Common myeloid progenitor, CD34-positive (primary cell): ENCODE results near the gene SSH3.
A peak's percentile ranks its signal among the peaks of the same experiment; 100 is the strongest.

Experiments
- CTCF ChIA-PET: fragments of 350-600 bp; sonication (Branson Sonifier 250); formaldehyde crosslinking; loops from one replicate; lab custom pipeline; 2021; ENCODE audit warnings: antibody characterized with exemption; lab: Charles Lee
- POLR2A ChIA-PET: fragments of 350-600 bp; sonication (Branson Sonifier 250); formaldehyde crosslinking; loops from one replicate; lab custom pipeline; 2021; ENCODE audit warnings: antibody characterized with exemption; lab: Charles Lee
- DNase-seq, 3 donors: peaks; one replicate each; pipeline versions ENCODE4 v3.0.0 to v3.0.0-alpha.2; 2013
- H3K27ac ChIP-seq, 2 experiments: 1 replicate in 1 of 2; 2 replicates in 1 of 2; pipeline ENCODE4 v1.7.0; 2013; ENCODE audit warnings: inconsistent platforms in 2 of 2, low read length in 2 of 2, mild to moderate bottlenecking in 2 of 2, low read depth in 1 of 2, moderate library complexity in 1 of 2; ENCODE audit not compliant: severe bottlenecking in 2 of 2, insufficient read depth in 1 of 2, poor library complexity in 1 of 2
- H3K27me3 ChIP-seq, 5 experiments: replicated peaks in 2 of 5; 1 replicate in 3 of 5; 2 replicates in 2 of 5; pipeline versions ENCODE4 v1.6.1 to v1.7.0; 2013; ENCODE audit warnings: low read length in 4 of 5, mild to moderate bottlenecking in 2 of 5, moderate library complexity in 2 of 5, inconsistent platforms in 1 of 5; ENCODE audit not compliant: insufficient read depth in 5 of 5, control insufficient read depth in 4 of 5
- H3K36me3 ChIP-seq, 4 experiments: 1 replicate in 2 of 4; 2 replicates in 2 of 4; pipeline versions ENCODE4 v1.6.1 to v1.7.0; 2013; ENCODE audit warnings: low read length in 3 of 4, control low read depth in 1 of 4, mild to moderate bottlenecking in 1 of 4; ENCODE audit not compliant: control insufficient read depth in 4 of 4, insufficient read depth in 4 of 4
- H3K4me1 ChIP-seq, 4 experiments: 1 replicate in 3 of 4; 2 replicates in 1 of 4; pipeline versions ENCODE4 v1.6.1 to v1.7.1; 2013; ENCODE audit warnings: low read length in 3 of 4, mild to moderate bottlenecking in 3 of 4, control low read depth in 1 of 4, inconsistent platforms in 1 of 4, moderate library complexity in 1 of 4; ENCODE audit not compliant: control insufficient read depth in 4 of 4, insufficient read depth in 4 of 4; ENCODE audit errors: control extremely low read depth in 1 of 4
- H3K4me3 ChIP-seq, 7 experiments: 1 replicate in 4 of 7; 2 replicates in 3 of 7; pipeline versions ENCODE4 v1.5.1 to v1.7.0; 2013; ENCODE audit warnings: mild to moderate bottlenecking in 7 of 7, low read length in 6 of 7, moderate library complexity in 6 of 7, inconsistent platforms in 2 of 7, low read depth in 2 of 7, control low read depth in 1 of 7; ENCODE audit not compliant: insufficient read depth in 4 of 7, control insufficient read depth in 1 of 7; ENCODE audit errors: extremely low read depth in 1 of 7
- H3K9me3 ChIP-seq, 5 experiments: 1 replicate in 4 of 5; 2 replicates in 1 of 5; pipeline versions ENCODE4 v1.6.1 to v1.7.1; 2013; ENCODE audit warnings: low read length in 4 of 5, mild to moderate bottlenecking in 2 of 5, inconsistent platforms in 1 of 5, low read depth in 1 of 5, moderate library complexity in 1 of 5; ENCODE audit not compliant: control insufficient read depth in 4 of 5, insufficient read depth in 2 of 5; ENCODE audit errors: control extremely low read depth in 1 of 5
- WGBS: methylation state at CpG from one replicate; pipeline ENCODE4 v1.1.5; 2013; ENCODE audit not compliant: insufficient coverage; 5-methylcytosine and 5-hydroxymethylcytosine counted together

Gene SSH3

GRCh38 chr11:67262731-67263675 is 40.3 kb upstream of the SSH3 start:
- peak; percentile 77 to 89 (median 85) for DNase-seq
- H3K36me3 ChIP-seq = peaks cover 0 to 13% (median 5%) of the 10 kb centered on the region in 4 experiments
- 36% methylated on average over 20 of the region's 22 CpGs for WGBS
- peak overlapping the region in 1 of 2 experiments; percentile 58 for H3K27ac ChIP-seq
- no peaks in the 10 kb centered on the region for H3K27me3 ChIP-seq
- peaks cover 0 to 48% (median 45%) of the 10 kb centered on the region in 4 experiments for H3K4me1 ChIP-seq
- ChIA-PET CTCF (interaction anchor here (0.8 to 5.0 kb wide), 22 partner anchors 11 to 123 kb away, joined by 3 to 124 read pairs (median 4); partner anchors contain the start of genes ANKRD13D, POLD4 and SSH3), POLR2A (interaction anchor here (1.1 to 2.6 kb wide), 8 partner anchors 8 to 54 kb away, joined by 3 to 19 read pairs (median 5); partner anchors contain the start of genes ANKRD13D and SSH3)
- no peaks in the 10 kb centered on the region for H3K9me3 ChIP-seq
- peak overlapping the region in 4 of 7 experiments; percentile 7 to 43 (median 36) for H3K4me3 ChIP-seq

GRCh38 chr11:67264260-67264659 is 39.1 kb upstream of the SSH3 start:
- Histone ChIP-seq H3K36me3 (peaks cover 0 to 22% (median 11%) of the 10 kb centered on the region in 4 experiments), H3K4me1 (peaks cover 6 to 60% (median 58%) of the 10 kb centered on the region in 4 experiments), H3K4me3 (no peak overlapping the region), H3K27me3 (no peaks in the 10 kb centered on the region), H3K9me3 (no peaks in the 10 kb centered on the region), H3K27ac (no peak overlapping the region)
- DNase-seq = no peak
- CTCF ChIA-PET = interaction anchor here (0.7 to 5.0 kb wide), 11 partner anchors 11 to 107 kb away, joined by 3 to 124 read pairs (median 7); partner anchors contain the start of genes ANKRD13D and SSH3
- WGBS = 94% methylated on average over 3 of the region's 5 CpGs
- POLR2A ChIA-PET = interaction anchor here (1.1 to 2.6 kb wide), 3 partner anchors 13 to 24 kb away, joined by 4 to 19 read pairs (median 16); partner anchors contain the start of gene ANKRD13D

- WGBS = 95% methylated on average over 7 of the region's 7 CpGs
- Histone ChIP-seq H3K27ac (no peak overlapping the region), H3K36me3 (peaks cover 0 to 30% (median 15%) of the 10 kb centered on the region in 4 experiments), H3K4me3 (no peak overlapping the region), H3K9me3 (no peaks in the 10 kb centered on the region), H3K27me3 (no peaks in the 10 kb centered on the region), H3K4me1 (peaks cover 6 to 68% (median 66%) of the 10 kb centered on the region in 4 experiments)
- ChIA-PET POLR2A (interaction anchor here (1.1 to 9.0 kb wide), 2 partner anchors 13 to 23 kb away, joined by 4 to 147 read pairs; partner anchors contain the start of gene ANKRD13D), CTCF (interaction anchor here (1.6 to 5.0 kb wide), 8 partner anchors 10 to 86 kb away, joined by 4 to 124 read pairs (median 38); partner anchors contain the start of genes ANKRD13D and SSH3)
- no peak for DNase-seq
These were observed 38.3 kb upstream of the SSH3 start for GRCh38 chr11:67264877-67265632.

- POLR2A ChIA-PET = interaction anchor here (0.8 to 9.0 kb wide), 7 partner anchors 12 to 52 kb away, joined by 3 to 147 read pairs (median 7); partner anchors contain the start of genes ANKRD13D and SSH3
- CTCF ChIA-PET = interaction anchor here (0.9 to 7.8 kb wide), 10 partner anchors 9 to 85 kb away, joined by 4 to 124 read pairs (median 38); partner anchors contain the start of genes ANKRD13D and SSH3
- Histone ChIP-seq H3K4me1 (peaks cover 6 to 75% (median 74%) of the 10 kb centered on the region in 4 experiments), H3K9me3 (no peaks in the 10 kb centered on the region), H3K4me3 (peak overlapping the region in 3 of 7 experiments; percentile 11 to 98 (median 17)), H3K36me3 (peaks cover 0 to 37% (median 15%) of the 10 kb centered on the region in 4 experiments), H3K27me3 (no peaks in the 10 kb centered on the region), H3K27ac (no peak overlapping the region)
- DNase-seq = peak; percentile 63 to 75 (median 74)
- 15% methylated on average over 50 of the region's 54 CpGs for WGBS
These were observed 37.5 kb upstream of the SSH3 start for GRCh38 chr11:67265633-67266448.

GRCh38 chr11:67266449-67267187 is 36.7 kb upstream of the SSH3 start, which contains the start of gene GRK2:
Gene GRK2, plus strand, starts transcription at chr11:67266473. Its CDS starts 227 bp downstream, at chr11:67266700.
- peaks cover 0 to 45% (median 15%) of the 10 kb centered on the region in 4 experiments for H3K36me3 ChIP-seq
- 0% methylated on average over 97 of the region's 103 CpGs for WGBS
- peaks cover 6 to 78% (median 76%) of the 10 kb centered on the region in 4 experiments for H3K4me1 ChIP-seq
- H3K4me3 ChIP-seq = peak within 1 kb of the TSS; percentile 74 to 99 (median 91)
- ChIA-PET CTCF (interaction anchor here (0.7 to 7.8 kb wide), 8 partner anchors 11 to 56 kb away, joined by 3 to 64 read pairs (median 7); partner anchors contain the start of gene ANKRD13D), POLR2A (interaction anchor here (0.8 to 9.0 kb wide), 6 partner anchors 12 to 51 kb away, joined by 3 to 147 read pairs (median 16); partner anchors contain the start of genes ANKRD13D and SSH3)
- H3K9me3 ChIP-seq = no peaks in the 10 kb centered on the region
- H3K27me3 ChIP-seq = no peaks in the 10 kb centered on the region
- peak within 1 kb of the TSS; percentile 75 to 87 for H3K27ac ChIP-seq
- peak in 2 of 3 donors; percentile 62 to 71 for DNase-seq
